DND-41 (cell line): ENCODE data around the gene GAS7.

Experiments
- EZH2 ChIP-seq: IDR thresholded peaks from 3 replicates; pipeline ENCODE4 v1.6.1; 2012; ENCODE audit warnings: borderline replicate concordance, low read depth, mild to moderate bottlenecking, moderate library complexity, low read length, inconsistent platforms; ENCODE audit not compliant: severe bottlenecking
- TF ChIP-seq, protein P1 (sequence below): IDR thresholded peaks from 2 replicates; pipeline ENCODE4 v1.5.1; 2012; ENCODE audit warnings: borderline replicate concordance, low read length, moderate library complexity, mild to moderate bottlenecking; ENCODE audit not compliant: poor library complexity, severe bottlenecking; ENCODE audit errors: extremely low read depth

GRCh38 chr17:9968881-9969280 lies 229.5 kb downstream of the GAS7 start:
- TF ChIP-seq, protein P1, sequence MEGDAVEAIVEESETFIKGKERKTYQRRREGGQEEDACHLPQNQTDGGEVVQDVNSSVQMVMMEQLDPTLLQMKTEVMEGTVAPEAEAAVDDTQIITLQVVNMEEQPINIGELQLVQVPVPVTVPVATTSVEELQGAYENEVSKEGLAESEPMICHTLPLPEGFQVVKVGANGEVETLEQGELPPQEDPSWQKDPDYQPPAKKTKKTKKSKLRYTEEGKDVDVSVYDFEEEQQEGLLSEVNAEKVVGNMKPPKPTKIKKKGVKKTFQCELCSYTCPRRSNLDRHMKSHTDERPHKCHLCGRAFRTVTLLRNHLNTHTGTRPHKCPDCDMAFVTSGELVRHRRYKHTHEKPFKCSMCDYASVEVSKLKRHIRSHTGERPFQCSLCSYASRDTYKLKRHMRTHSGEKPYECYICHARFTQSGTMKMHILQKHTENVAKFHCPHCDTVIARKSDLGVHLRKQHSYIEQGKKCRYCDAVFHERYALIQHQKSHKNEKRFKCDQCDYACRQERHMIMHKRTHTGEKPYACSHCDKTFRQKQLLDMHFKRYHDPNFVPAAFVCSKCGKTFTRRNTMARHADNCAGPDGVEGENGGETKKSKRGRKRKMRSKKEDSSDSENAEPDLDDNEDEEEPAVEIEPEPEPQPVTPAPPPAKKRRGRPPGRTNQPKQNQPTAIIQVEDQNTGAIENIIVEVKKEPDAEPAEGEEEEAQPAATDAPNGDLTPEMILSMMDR: no peak
- TF ChIP-seq EZH2: no peak
